HT1080 (cell line): Measurements from ENCODE around the gene CALHM3. TPM values are rescaled to one million over a fixed set of nuclear protein-coding genes. Genes with fewer than 3 reads are reported as not detected.
"Not testable (repeated sequence)": the region's sequence is repeated elsewhere in the genome, so short reads cannot be mapped to it uniquely, and the experiment has no call there.

Experiments used
- DNase-seq: peaks from one replicate; pipeline ENCODE4 v3.0.0-alpha.2; 2015; ENCODE audit warnings: low read depth
- polyA plus RNA-seq, 2 experiments: library from polyadenylated mRNA; depleted of rRNA; stranded (reverse); fragments of >200 nt; gene quantifications; 2 replicates each; pipeline ENCODE4 v1.2.3, GENCODE V29; 2015
- total RNA-seq: library from RNA; depleted of rRNA; stranded (reverse); fragments of >200 nt; shearing (Covaris generic); gene quantifications from 2 replicates; pipeline ENCODE4 v1.2.3, GENCODE V29; 2014; rRNA removed

Gene CALHM3, protein sequence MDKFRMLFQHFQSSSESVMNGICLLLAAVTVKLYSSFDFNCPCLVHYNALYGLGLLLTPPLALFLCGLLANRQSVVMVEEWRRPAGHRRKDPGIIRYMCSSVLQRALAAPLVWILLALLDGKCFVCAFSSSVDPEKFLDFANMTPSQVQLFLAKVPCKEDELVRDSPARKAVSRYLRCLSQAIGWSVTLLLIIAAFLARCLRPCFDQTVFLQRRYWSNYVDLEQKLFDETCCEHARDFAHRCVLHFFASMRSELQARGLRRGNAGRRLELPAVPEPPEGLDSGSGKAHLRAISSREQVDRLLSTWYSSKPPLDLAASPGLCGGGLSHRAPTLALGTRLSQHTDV
- total RNA-seq, result not detected in 2 replicates
- not detected in 2 replicates for polyA plus RNA-seq (2015; cell fraction: cytosol; rRNA removed)
- polyA plus RNA-seq (2015; cell fraction: nucleus; rRNA removed), result not detected in 2 replicates

DNA sequence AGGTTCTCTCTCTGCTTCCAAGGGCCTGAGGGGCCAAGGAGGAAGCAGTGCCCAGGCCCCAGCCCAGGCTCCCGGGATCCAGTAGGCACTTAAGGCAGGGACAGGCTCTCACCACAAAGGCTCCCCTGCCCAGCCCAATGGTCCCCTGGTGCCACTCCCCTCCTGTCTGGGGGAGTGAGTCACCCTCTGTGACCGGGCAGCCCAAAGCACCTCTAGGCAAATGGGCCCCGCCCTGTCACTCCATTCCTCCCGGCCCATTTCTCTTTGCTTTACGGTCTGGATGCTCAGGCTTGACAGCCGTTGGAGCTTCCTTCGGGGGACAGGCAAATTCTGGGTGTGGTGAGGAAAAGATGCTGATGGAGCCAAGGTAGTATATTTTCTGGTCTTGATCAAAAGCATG lies at the start of gene CALHM3:
TSS of gene CALHM3 (minus strand) at position 106 of the 400 bp plus-strand sequence. CDS start 208 bp downstream, outside the sequence.
- DNase-seq, result peak; percentile 60

DNA sequence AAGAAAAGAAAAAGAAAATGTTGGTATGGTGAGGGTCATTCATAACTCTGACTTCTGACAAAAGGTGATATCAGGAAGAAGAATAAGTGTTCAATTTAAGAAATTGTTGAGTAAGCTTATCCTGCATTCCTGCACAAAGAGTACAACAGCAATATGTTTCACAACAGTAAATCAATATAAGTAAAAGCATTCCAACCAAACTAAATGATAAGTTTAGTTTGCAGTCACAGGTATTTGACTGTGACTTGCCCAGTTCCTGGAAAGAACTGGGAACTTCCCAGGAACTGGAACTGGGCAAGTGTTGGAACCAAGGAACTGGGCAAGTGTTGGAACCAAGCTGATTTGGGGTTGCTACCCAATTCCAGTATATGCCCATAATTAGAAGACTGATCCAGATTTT lies 49.5 kb upstream of the CALHM3 start:
- DNase-seq, result no peak

DNA sequence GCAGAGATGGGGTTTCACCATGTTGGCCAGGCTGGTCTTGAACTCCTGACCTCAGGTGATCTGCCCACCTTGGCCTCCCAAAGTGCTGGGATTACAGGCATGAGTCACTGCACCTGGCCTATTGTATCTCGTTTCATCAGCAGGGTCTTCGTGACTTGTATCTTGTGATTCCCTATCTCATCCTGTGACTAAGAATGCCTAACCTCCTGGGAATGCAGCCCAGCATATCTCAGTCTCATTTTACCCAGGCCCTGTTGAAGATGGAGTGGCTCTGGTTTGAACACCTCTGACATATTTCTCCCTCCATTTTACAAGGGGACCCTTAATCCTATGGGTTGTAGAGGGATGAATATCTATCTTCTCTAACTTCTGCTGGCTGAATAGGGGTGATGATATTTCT lies 48.4 kb upstream of the CALHM3 start:
- peak; percentile 87 for DNase-seq

DNA sequence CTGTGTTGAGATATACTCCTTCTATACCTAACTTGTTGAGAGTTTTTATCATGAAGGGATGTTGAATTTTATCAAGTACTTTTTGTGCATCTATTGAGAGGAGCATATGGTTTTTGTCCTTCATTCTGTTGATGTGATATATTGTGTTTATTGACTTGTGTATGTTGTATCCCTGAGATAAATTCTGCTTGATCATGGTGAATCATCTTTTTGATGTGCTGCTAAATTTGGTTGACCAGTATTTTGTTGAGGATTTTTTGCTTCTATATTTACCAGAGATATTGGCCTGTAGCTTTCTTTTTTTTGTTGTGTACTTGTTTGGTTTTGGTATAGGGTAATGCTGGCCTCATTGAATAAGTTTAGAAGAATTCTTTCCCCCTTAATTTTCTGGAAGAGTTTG lies 46.9 kb upstream of the CALHM3 start:
- DNase-seq, result no peak

DNA sequence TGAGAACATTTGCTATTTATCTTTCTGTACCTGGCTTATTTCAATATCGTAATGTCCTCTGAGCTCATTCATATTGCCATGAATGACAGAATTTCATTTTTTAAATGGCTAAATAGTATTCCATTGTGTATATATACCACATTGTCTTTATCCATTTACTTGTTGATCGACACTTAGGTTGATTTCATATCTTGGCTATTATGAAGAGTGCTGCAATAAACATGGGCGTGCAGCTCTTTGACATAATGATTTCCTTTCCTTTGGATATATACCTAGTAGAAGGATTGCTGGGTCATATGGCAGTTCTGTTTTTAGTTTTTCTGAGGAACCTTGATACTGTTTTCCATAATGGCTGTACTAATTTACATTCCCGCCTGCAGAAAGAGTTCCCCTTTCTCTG lies 44.6 kb upstream of the CALHM3 start:
- DNase-seq, result no peak

DNA sequence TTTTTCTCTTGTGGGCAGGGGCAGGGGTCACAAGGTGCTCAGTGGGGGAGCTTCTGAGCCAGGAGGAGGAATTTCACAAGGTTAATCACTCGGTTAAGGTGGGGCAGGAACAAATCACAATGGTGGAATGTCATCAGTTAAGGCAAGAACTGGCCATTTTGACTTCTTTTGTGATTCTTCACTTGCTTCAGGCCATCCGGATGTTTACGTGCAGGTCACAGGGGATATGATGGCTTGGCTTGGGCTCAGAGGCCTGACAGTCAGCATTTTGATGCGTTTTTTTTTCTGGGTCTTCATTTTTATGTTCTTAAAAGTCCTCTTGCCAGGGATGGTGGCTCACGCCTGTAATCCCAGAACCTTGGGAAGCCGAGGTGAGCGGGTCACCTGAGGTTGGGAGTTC lies 43.0 kb upstream of the CALHM3 start:
- DNase-seq, result not testable (repeated sequence)

DNA sequence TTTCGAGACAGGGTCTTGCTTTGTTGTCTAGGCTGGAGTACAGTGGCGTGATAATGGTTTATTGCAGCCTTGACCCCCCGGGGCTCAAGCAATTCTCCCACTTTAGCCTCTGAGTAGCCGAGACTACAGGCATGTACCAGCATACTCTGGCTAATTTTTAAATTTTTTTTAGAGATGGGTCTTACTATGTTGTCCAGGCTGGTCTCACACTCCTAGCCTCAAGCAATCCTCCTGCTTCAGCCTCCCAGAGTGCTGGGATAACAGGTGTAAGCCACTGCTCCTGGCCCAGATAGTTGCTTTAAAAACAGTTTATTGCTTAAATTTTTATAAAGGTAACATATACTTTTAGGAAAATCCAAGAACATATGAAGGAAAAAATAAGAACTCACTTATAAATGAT lies 40.8 kb upstream of the CALHM3 start:
- no peak for DNase-seq

DNA sequence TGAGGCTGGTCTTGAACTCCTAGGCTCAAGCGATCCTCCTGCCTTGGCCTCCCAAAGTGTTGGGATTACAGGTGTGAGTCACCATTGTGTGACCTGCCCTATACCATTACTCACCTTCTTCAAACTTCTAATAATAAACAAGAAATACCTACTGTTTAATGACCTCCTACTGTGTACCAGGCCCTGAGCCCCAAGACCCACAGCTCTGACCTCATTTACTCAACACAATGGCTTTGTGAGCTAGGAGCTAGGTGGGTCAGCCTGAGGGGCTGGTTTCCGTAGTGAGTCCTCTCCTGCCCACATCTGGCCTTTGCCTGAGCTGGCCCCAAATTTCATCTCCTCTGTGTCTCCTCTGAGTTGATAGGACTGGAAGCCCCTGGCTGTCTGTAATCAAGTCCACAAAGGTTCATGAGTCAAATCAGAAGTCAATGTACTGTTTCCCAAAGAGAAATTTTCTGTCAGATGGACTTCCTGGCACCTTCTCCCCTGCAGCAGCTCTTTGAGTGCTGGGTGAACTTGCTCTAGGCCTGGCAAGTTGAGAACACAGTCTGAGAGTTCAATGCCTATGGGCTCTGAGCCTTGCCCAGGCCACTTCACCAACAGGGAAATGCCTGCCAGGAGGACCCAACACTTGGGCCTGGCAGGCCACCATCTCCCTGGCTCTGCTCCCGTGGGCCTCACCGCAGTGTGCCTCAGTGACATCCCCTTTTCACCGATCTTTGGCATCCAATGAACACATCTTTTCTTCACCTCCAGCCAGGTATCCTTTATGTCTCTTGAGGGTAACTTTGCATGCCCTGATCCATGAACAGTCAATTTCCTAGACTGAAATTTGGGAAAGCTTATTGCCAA lies 38.4 kb upstream of the CALHM3 start:
- DNase-seq, result no peak

DNA sequence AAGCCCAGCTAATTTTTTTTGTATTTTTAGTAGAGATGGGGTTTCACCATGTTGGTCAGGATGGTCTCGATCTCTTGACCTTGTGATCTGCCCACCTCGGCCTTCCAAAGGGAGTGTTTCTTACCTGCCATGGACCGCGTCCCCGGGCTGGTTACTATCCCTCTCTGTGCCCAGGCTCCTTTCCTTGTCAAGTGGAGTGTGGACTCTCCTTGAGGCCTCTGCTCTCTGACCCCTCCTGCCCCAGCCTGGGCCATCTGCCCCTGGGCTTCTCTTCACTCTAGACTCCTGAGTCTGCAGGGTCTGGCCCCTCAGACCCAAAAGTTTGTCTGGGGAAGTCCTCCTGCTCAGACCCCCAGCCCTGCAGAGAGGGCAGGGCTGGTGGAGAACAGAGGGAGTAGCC lies 35.2 kb upstream of the CALHM3 start:
- no peak for DNase-seq

DNA sequence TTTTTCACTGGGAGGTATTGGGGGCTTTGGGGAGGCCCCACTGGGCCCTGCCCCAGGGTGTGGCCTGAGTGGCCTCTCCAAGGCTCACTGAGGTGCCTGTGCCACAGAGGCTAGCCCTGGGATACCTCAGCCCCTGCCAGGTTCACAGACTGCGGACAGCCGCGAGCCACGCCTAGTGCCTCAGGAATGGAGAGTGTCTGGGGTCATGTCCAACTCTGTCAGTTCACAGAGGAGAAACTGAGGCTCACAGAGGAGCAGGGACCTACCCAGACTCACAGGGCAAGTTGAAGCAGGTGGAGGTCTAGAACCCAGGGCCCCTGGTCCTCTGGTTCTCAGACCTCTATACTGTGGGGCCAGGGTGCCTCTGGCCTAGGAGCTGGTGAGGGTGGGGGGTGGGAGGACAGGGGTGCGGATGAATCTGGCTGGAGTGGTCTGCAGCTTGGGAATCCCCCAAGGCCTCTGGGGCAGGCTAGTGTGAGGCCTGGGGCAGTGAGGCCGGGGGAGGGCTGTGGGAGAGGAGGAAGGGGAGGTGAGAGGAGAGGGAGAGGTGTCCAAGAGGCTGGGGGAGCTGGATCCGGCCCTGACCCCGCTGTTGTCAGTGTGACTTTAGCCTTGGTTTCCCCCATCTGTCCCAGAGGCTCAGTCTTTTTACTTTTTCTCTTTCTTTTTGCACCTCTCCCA lies 34.5 kb upstream of the CALHM3 start:
- no peak for DNase-seq

DNA sequence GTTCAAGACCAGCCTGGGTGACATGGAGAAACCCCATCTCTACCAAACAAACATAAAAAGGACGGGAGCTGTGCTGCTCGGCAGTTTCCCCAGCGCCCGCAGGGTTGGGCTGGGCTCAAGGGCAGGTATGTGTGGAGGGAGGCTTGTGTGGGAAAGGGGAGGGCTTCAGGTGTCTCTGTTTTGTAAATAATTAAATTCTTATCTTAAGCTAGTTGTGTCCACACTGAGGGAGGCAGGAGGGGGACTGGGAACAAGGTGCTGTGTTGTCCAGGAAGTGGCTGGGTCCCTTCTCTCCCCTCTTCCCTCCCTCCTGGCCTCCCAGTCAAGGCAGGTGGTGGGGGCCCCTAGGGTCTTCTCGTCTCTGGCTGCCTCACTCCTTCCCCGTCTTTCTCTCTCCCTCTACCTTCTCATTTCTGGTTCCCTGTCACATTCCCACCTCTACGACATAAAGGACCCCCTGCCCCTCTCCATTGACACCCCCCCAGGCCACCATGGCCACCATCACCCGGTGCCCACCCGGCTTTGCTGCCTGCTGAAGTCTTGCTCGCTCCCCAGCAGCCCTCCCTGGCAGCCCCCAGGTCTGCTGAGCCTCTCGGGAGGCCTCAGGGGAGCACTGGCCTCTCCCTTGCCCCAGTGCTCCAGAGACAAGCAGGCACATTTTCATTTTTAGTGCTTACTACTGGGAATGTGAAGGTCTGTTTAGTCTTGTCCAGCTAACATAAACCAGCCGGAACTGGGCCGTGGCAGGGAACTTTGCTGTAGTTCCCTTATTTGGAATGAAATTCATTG lies 33.7 kb upstream of the CALHM3 start:
- no peak for DNase-seq

DNA sequence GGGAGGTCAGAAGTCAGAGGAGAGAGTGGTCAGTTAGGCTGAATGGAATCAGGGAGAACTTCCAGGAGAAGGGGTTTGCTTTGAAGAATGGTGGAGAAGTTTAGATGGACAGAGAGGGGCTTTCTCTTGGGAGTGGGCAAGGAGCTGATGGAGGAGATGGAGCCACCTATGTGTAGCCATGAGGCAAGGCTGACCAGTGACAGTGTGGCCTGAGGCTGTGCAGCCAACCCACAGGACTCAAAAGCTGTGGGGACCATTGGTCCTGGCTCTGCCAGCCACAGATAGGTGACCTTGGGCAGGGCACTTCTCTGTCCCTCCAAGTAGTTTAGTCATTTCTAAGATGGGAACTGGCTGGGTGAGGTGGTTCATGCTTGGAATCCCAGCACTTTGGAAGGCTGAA lies 33.1 kb upstream of the CALHM3 start:
- DNase-seq, result no peak

DNA sequence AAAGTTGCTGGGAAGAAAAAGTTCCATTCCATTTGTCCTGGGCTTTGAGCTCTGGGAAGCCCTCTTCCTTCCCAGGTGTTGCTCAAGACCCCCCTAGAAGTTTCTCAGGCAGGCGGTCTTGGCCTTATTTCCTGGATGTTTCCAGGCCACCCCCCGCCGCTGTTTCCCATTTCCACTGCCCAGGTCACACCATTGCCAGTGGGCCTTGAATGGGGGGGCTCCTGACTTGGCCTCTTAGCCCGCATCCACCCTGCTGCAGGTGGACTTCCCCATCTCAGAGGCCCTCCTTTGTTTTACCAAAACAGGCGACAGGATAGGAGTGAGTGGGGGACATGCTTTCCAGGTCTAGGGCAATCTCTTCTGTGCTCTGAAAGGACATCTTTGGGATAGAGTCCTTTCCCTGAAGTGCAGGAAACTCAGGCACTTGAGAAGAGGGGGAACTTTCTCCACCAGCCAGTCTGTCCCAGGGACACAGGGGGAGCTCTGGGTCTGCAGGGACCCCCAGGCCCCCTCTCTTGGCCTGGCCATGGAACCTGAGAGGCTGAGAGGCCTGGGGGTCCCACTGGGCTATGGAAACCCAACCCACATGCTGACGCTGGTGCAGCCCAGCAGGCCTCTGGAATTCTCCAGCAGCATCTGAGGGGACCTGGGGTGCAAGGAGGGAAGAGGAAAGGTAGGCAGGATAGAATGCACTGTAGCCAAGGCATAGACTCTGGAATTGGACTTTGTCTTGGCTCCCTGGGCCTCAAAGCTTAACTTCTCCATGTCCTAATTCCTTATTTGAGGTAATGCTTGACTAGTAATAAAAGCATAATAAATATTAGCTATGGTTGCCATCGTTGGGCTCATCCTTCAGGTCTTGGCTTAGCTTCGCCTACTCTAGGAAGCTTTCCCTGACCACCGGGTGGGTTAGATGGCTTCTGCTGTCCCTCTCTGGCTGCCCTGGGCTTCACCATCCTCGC lies 32.0 kb upstream of the CALHM3 start:
- no peak for DNase-seq

DNA sequence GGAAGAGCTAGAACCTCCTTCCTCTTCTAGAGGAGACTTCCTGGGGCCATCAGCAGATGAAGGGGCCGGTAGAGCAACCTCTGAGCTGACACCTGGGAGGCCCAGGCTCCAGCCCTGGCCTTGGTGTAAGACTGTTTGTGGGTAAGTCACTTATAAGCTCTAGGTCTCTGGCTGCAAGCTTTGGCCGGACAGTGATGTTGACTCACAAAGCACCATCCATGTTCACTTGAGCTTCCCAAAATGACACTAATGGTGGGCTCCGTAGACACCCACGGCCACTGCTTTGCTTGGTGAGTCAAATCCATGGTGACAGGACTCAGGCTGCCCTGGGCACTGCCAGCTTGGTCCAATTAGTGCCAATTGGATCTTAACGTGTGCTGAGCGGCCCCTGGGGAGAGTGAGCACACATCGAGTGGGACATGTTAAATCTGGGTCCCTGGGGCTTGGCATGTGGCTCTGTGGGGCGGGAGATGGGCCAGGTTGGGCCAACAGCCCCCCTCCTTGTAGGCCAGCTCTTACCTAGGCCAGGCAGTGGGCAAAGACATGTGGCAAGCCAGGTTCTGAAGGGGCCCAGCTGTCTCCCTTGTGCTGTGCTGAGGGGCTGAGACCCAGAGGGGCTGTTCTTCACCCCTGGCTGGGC lies 31.1 kb upstream of the CALHM3 start:
- DNase-seq, result no peak

DNA sequence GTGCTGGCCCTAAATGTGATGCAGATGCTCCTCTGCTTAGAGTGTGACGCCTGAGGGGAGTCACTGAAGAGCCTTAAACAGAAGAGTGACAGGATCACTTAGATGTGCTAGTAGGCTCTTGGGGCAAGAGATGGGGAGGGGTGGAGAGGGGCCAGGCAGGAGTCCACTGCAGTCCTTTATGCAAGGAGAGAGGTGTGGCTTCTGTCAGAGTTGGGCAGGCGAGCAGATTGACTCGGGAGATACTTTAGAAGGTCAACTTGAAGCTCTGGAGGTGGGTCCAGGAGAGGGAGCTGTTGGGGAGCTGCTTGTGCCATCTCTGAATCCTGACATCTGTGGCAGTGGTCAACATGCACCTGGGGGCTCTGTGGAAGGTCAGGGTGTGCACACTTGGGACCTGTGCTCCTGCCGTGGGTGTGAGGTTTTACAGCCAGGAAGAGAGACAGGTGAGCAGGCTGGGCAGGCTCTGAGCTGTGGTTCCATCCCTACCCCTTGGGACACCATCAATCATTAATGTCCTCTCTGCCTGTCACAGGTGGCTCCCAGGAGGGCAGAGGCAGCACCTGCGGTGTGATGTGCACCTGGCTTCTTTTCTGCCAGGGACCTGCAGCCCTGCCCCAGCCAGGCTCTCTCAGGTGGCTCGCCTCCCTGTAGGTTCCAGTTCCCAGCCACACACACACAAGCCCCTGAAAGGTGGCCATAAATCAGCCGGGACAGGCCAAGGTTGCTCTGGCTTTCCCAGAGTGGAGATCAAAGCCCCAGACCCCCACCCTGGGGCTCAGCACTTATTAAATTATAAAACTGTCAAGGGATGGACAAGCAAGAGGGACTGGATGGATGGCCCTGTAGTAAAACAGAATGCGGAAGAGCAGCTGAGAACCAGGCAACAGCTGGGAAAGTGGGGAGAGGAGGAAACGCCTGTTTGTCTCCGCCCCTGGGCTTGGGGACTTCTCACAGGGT lies 28.5 kb upstream of the CALHM3 start:
- no peak for DNase-seq

DNA sequence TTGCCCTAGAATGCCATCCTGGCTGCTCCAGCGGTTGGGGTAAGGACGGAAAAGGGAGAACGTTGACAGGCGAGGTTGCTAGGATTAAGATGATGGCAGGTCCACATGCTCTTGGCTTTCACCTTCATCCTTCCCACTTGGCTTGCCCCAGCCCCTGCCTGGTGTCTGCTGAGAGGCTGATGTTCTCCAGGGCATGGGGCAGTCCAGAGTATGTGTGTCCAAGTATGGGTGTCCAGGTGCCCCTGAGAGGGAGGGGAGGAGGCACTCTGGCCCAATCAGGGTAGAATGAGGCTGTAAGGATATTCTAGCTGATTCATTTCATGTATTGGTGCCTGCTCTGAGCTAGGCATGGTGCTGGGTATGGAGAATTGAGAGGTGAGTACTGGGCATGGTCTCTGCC lies 27.0 kb upstream of the CALHM3 start:
- no peak for DNase-seq

DNA sequence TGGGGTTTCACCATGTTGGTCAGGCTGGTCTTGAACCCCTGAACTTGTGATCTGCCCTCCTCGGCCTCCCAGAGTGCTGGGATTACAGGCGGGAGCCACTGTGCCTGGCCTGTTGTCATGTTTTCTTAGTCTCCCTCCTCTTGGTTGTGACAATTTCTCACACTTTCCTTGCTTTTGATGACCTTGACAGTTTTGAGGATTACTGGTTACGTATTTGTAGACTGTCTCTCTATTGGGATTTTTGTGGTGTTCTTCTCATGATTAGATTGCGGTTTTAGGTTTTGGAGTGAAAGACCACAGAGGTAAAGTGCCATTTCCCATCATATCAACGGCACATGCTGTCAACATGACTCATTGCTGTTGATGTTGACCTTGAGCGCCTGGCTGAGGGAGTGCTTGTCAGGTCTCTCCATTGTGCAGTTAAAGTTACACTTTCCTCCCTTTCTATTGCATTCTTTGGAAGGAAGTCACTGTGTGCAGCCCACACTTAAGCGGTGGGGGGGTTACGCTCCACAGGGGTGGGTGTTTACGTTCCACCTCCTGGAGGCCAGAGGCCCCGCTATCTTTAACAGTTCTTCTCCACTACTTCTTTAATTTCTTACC lies 25.2 kb upstream of the CALHM3 start:
- peak; percentile 99 for DNase-seq

DNA sequence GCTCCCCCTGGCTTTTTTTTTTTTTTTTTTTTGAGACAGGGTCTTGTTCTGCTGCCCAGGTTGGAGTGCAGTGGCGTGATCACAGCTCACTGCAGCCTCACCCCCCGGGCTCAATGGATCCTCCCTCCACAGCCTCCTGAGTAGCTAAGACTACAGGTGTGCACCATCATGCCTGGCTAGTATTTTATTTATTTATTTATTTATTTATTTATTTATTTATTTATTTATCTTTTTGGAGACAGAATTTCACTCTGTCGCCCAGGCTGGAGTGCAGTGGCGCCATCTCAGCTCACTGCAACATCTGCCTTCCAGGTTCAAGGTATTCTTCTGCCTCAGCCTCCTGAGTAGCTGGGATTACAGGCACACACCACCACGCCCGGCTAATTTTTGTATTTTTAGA lies 24.7 kb upstream of the CALHM3 start:
- not testable (repeated sequence) for DNase-seq
